MV-4-11 (cell line): ENCODE measurements around the gene ALDH4A1.

ENCODE experiments used
- DNase-seq: peaks from one replicate; lab custom pipeline; 2025; lab: John Stamatoyannopoulos, UW

Gene ALDH4A1

GRCh38 chr1:18939398-18940302, 37.3 kb upstream of the ALDH4A1 start:
- DNase-seq, result no peak

- no peak for DNase-seq
These were observed 36.3 kb upstream of the ALDH4A1 start for GRCh38 chr1:18938707-18939070.

- no peak for DNase-seq
These were observed 35.8 kb upstream of the ALDH4A1 start for GRCh38 chr1:18938008-18938706.

GRCh38 chr1:18937539-18937938, 35.2 kb upstream of the ALDH4A1 start:
- no peak for DNase-seq

- DNase-seq, result no peak
These were observed 34.6 kb upstream of the ALDH4A1 start for GRCh38 chr1:18936814-18937481.

- no peak for DNase-seq
These were observed 34.1 kb upstream of the ALDH4A1 start for GRCh38 chr1:18936471-18936813.

GRCh38 chr1:18934205-18935000, 32.0 kb upstream of the ALDH4A1 start:
- no peak for DNase-seq

- no peak for DNase-seq
These were observed 30.5 kb upstream of the ALDH4A1 start for GRCh38 chr1:18932879-18933278.

- no peak for DNase-seq
These were observed 30.0 kb upstream of the ALDH4A1 start for GRCh38 chr1:18932387-18932786.

GRCh38 chr1:18931730-18932129, 29.4 kb upstream of the ALDH4A1 start:
- no peak for DNase-seq

- DNase-seq, result no peak
These were observed 27.3 kb upstream of the ALDH4A1 start for GRCh38 chr1:18929686-18930085.

GRCh38 chr1:18928985-18929384, 26.6 kb upstream of the ALDH4A1 start:
- DNase-seq, result no peak

- no peak for DNase-seq
These were observed 26.1 kb upstream of the ALDH4A1 start for GRCh38 chr1:18928406-18928805.

GRCh38 chr1:18927654-18928272, 25.4 kb upstream of the ALDH4A1 start:
- DNase-seq, result peak; percentile 66

- DNase-seq, result no peak
These were observed 24.8 kb upstream of the ALDH4A1 start for GRCh38 chr1:18927082-18927653.

- DNase-seq, result peak; percentile 93
These were observed 24.1 kb upstream of the ALDH4A1 start for GRCh38 chr1:18926315-18927081.

GRCh38 chr1:18925279-18925678, 22.9 kb upstream of the ALDH4A1 start:
- no peak for DNase-seq

GRCh38 chr1:18924221-18924691, 21.9 kb upstream of the ALDH4A1 start:
- DNase-seq, result peak; percentile 63

- DNase-seq, result no peak
These were observed 21.4 kb upstream of the ALDH4A1 start for GRCh38 chr1:18923756-18924211.
